Tibial nerve (tissue), 4 donors: ENCODE results near the gene MZF1. TPM values are rescaled to one million over a fixed set of nuclear protein-coding genes. Genes with fewer than 3 reads are reported as not detected.

ENCODE experiments used
- DNase-seq, 2 donors: peaks; one replicate each; pipeline ENCODE4 v3.0.0-alpha.2; 2019; ENCODE audit warnings: low spot score in 2 of 2
- H3K27ac ChIP-seq, 4 donors: fragments of 200-600 bp; sonication (generic) in 3 of 4; one replicate each; pipeline ENCODE4 v1.5.1; 2017 to 2019; ENCODE audit warnings: mild to moderate bottlenecking in 1 of 4
- H3K27me3 ChIP-seq, 2 donors: fragments of 200-600 bp; sonication (generic) in 1 of 2; one replicate each; pipeline versions ENCODE4 v1.5.1 to v1.6.0; 2017 to 2019
- H3K36me3 ChIP-seq, 3 donors: fragments of 200-600 bp; sonication (generic); one replicate each; pipeline ENCODE4 v1.5.1; 2018 to 2019
- H3K4me1 ChIP-seq, 4 donors: fragments of 200-600 bp; sonication (generic) in 3 of 4; one replicate each; pipeline ENCODE4 v1.5.1; 2017 to 2019
- H3K4me3 ChIP-seq, 4 donors: fragments of 200-600 bp; sonication (generic) in 3 of 4; one replicate each; pipeline ENCODE4 v1.5.1; 2017 to 2019; ENCODE audit warnings: mild to moderate bottlenecking in 1 of 4, moderate library complexity in 1 of 4
- H3K9me3 ChIP-seq, 4 donors: fragments of 200-600 bp; sonication (generic) in 3 of 4; one replicate each; pipeline ENCODE4 v1.5.1; 2017 to 2019
- CTCF ChIP-seq, 5 experiments: fragments of 200-600 bp in 3 of 5; fragments of 450-650 bp in 2 of 5; sonication (generic) in 3 of 5; IDR thresholded peaks; one replicate each; pipeline ENCODE4 v1.5.1; 2016 to 2019; ENCODE audit warnings: antibody characterized with exemption in 5 of 5, mild to moderate bottlenecking in 3 of 5, moderate library complexity in 2 of 5
- EP300 ChIP-seq, 2 donors: sonication (generic); formaldehyde crosslinking; IDR thresholded peaks; one replicate each; pipeline ENCODE4 v1.6.1; 2017; ENCODE audit warnings: antibody characterized with exemption in 2 of 2, mild to moderate bottlenecking in 1 of 2
- POLR2A ChIP-seq, 2 donors: fragments of 450-650 bp; IDR thresholded peaks; one replicate each; pipeline ENCODE4 v1.6.1; 2017; ENCODE audit warnings: antibody characterized with exemption in 2 of 2, mild to moderate bottlenecking in 2 of 2, moderate library complexity in 2 of 2
- WGBS, 2 donors: methylation state at CpG; one replicate each; pipeline ENCODE4 v1.1.5; 2018; 5-methylcytosine and 5-hydroxymethylcytosine counted together
- total RNA-seq, 4 donors: library from RNA; depleted of rRNA; stranded (reverse); fragments of >200 nt; gene quantifications; one replicate each; pipeline ENCODE4 v1.1.0, GENCODE V29; 2016

MZF1 gene
- total RNA-seq, 4 donors from 2014 or later, result 41.6 to 88.8 (median 52.5) TPM

DNA sequence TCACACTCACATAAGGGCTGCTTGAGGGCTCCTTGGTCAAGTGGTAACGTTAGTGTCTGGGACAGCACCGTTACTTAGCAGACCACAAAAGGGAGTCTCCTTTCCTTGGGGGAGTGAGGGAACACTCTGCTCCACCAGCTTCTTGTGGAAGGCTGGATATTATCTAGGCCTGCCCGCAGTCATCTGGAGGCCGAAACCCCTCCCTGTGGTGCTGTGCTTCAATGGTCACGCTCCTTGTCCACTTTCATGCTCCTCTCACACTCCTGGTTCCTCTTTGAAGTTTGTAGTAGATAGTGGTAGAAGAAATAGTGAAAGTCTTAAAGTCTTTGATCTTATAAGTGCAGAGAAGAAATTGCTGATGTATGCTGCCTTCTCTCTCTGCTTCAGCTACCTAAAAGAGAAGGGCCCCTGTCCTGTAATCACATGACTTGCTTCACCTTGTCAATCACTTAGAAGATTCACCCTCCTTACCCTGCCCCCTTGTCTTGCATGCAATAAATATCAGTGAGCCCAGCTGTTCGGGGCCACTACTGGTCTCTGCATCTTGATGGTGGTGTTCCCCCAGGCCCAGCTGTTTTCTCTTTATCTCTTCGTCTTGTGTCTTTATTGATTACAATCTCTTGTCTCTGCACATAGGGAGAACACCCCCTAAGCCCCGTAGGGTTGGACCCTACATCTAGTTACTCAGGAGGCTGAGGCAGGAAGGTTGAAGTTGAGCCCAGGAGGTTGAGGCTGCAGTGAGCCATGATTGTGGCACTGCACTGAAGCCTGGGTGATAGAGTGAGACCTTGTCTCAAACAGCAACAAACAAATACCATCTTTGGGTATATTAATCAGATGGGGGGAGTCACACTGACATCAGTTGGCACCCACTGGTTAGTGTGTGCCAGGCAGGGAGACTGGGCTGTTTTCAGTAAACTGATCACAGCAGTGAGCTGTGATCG lies 11.6 kb upstream of the MZF1 start:
- no peak for DNase-seq
- 85 to 88% methylated on average over 9 of the region's 9 CpGs for WGBS, 2 donors
- no peaks in the 10 kb centered on the region for H3K27me3 ChIP-seq
- peaks cover 0 to 36% (median 7%) of the 10 kb centered on the region in 3 donors for H3K36me3 ChIP-seq
- TF ChIP-seq POLR2A (IDR thresholded peaks at IDR 0.05), result no peak
- no peak for TF ChIP-seq CTCF (IDR thresholded peaks at IDR 0.05)
- TF ChIP-seq EP300 (IDR thresholded peaks at IDR 0.05), result no peak
- H3K27ac ChIP-seq, result no peak overlapping the region
- no peak overlapping the region for H3K4me3 ChIP-seq
- H3K9me3 ChIP-seq, result no peaks in the 10 kb centered on the region
- H3K4me1 ChIP-seq, result peaks cover 0 to 15% (median 5%) of the 10 kb centered on the region in 4 donors

DNA sequence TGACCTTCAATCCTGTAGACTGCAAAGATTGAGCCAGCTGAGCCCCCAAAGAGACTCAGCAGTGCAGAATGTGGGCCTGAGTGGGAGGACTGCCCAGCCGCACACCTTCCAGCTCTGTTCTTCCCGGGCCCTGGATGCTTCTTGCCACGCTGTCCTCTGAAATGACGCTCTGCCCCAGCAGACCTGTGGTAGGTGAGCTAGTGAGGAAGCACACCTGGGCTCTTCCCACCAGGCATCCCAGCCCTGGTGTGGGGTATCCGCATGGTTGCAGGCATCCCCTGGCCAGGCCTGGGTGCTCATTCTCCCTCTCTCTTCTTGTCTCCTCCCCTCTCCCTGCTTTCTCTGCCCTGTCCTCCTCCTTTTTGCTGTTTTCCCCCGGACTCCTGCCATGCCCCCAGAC lies 9.8 kb upstream of the MZF1 start:
- H3K36me3 ChIP-seq, result peaks cover 0 to 43% (median 7%) of the 10 kb centered on the region in 3 donors
- WGBS, 2 donors, result 87 to 93% methylated on average over 6 of the region's 6 CpGs
- no peak overlapping the region for H3K4me3 ChIP-seq
- TF ChIP-seq POLR2A (IDR thresholded peaks at IDR 0.05) (no peak), CTCF (IDR thresholded peaks at IDR 0.05) (no peak), EP300 (IDR thresholded peaks at IDR 0.05) (no peak)
- no peak for DNase-seq
- no peak overlapping the region for H3K27ac ChIP-seq
- no peaks in the 10 kb centered on the region for H3K9me3 ChIP-seq
- no peaks in the 10 kb centered on the region for H3K27me3 ChIP-seq
- peaks cover 0 to 29% (median 5%) of the 10 kb centered on the region in 4 donors for H3K4me1 ChIP-seq

DNA sequence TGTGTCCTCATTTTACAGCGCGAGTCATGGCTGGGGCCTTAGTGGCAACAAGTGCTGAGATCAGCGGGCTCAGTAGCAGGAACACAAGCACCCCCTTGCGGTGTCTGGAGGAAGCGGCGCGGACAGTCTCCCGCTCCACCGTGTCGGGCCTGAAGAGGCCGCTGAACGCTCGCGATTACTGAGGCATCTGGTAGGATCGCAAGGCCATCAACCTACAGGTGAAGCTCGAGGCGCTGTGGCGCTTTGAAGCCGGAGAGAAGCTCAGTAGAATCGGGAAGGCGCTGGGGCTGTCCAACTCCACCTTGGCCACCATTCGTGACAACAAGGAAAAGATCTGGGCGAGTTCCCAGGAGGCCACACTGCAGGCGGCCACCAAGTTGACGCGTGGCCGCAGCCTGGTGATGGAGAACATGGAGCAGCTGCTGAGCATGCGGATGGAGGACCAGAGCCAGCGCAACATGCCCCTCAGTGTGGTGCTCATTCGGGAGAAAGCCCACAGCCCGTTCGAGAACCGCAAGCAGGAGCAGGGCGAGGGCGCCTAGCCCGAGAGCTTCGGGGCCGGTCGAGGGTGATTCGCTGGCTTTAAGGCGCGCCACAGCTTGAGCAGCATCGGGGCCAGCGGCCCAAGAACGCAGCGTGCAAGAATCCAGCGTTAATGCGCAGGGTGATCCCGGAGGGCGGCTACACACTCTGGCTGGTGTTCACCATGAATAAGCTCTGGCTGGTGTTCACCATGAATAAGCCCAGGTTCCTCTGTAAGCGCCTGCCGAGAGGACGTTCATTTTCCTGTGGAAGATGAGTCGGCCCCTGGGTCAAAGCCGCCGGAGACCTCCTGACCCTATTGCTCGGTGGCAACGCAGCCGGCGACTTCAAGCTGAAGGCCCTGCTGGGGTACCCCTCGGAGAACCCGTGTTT lies 8.3 kb upstream of the MZF1 start:
- 70 to 76% methylated on average over 34 to 62 of the region's 62 CpGs for WGBS, 2 donors
- peak; percentile 77 to 89 for DNase-seq

GRCh38 chr19:58579473-58580142 lies 6.5 kb upstream of the MZF1 start:
- 82 to 85% methylated on average over 8 of the region's 8 CpGs for WGBS, 2 donors

More for the DNA sequence above, 8.3 kb upstream of the MZF1 start:
- H3K27me3 ChIP-seq, result no peaks in the 10 kb centered on the region
- H3K36me3 ChIP-seq, result peaks cover 0 to 45% (median 7%) of the 10 kb centered on the region in 3 donors
- peak overlapping the region in 3 of 4 donors; percentile 7 to 87 (median 77) for H3K27ac ChIP-seq
- TF ChIP-seq CTCF (IDR thresholded peaks at IDR 0.05) (peak; percentile 87 to 95 (median 92)), EP300 (IDR thresholded peaks at IDR 0.05) (peak in 1 of 2 donors; percentile 59), POLR2A (IDR thresholded peaks at IDR 0.05) (no peak)
- peaks cover 0 to 44% (median 7%) of the 10 kb centered on the region in 4 donors for H3K4me1 ChIP-seq
- H3K4me3 ChIP-seq, result no peak overlapping the region
- no peaks in the 10 kb centered on the region for H3K9me3 ChIP-seq

More at GRCh38 chr19:58579473-58580142, 6.5 kb upstream of the MZF1 start:
- no peaks in the 10 kb centered on the region for H3K9me3 ChIP-seq
- peaks cover 0 to 37% (median 7%) of the 10 kb centered on the region in 3 donors for H3K36me3 ChIP-seq
- DNase-seq, result no peak
- H3K27me3 ChIP-seq, result no peaks in the 10 kb centered on the region
- TF ChIP-seq POLR2A (IDR thresholded peaks at IDR 0.05) (no peak), CTCF (IDR thresholded peaks at IDR 0.05) (no peak), EP300 (IDR thresholded peaks at IDR 0.05) (no peak)
- peaks cover 0 to 53% (median 8%) of the 10 kb centered on the region in 4 donors for H3K4me1 ChIP-seq
- no peak overlapping the region for H3K27ac ChIP-seq
- no peak overlapping the region for H3K4me3 ChIP-seq
